Non-pigmented ciliary epithelial cell (primary cell): ENCODE data around the gene NPAS1.

ENCODE experiments used
- DNase-seq: peaks from one replicate; pipeline ENCODE4 v3.0.0-alpha.2; 2010; ENCODE audit warnings: low read depth

NPAS1 gene

GRCh38 chr19:47081095-47081494 is 61.5 kb downstream of the NPAS1 start:
- no peak for DNase-seq

- DNase-seq, result no peak
These were observed 62.9 kb downstream of the NPAS1 start for GRCh38 chr19:47082493-47082892.

- DNase-seq, result no peak
These were observed 65.3 kb downstream of the NPAS1 start for GRCh38 chr19:47084879-47085439.

- DNase-seq, result no peak
These were observed 66.6 kb downstream of the NPAS1 start for GRCh38 chr19:47086280-47086679.

GRCh38 chr19:47089767-47090350 is 70.2 kb downstream of the NPAS1 start:
- DNase-seq, result no peak

GRCh38 chr19:47093254-47093653 is 73.6 kb downstream of the NPAS1 start:
- DNase-seq, result no peak

- DNase-seq, result no peak
These were observed 74.2 kb downstream of the NPAS1 start for GRCh38 chr19:47093841-47094240.

- no peak for DNase-seq
These were observed 75.2 kb downstream of the NPAS1 start for GRCh38 chr19:47094557-47095475.
